C4-2B (cell line): ENCODE results near the gene EXOG.

Experiments used
- CTCF ChIP-seq: fragments of 450-650 bp; conservative IDR thresholded peaks from 2 replicates; pipeline ENCODE4 v1.5.1; 2017; ENCODE audit warnings: mild to moderate bottlenecking
- ZFX ChIP-seq: fragments of 450-650 bp; IDR thresholded peaks from 2 replicates; pipeline ENCODE4 v1.6.1; 2017

- TF ChIP-seq CTCF, result no peak
- TF ChIP-seq ZFX, result no peak
These were observed 56.9 kb downstream of the EXOG start for GRCh38 chr3:38553071-38553470.
